Stomach (tissue), 9 donors: ENCODE results near the gene FES. TPM values are rescaled to one million over a fixed set of nuclear protein-coding genes. Genes with fewer than 3 reads are reported as not detected.
"Not testable (repeated sequence)": the region's sequence is repeated elsewhere in the genome, so short reads cannot be mapped to it uniquely, and the experiment has no call there.

Experiments
- DNase-seq, 2 donors: peaks; one replicate each; pipeline versions ENCODE4 v3.0.0 to v3.0.0-alpha.2; 2013 to 2019
- H3K27ac ChIP-seq, 5 donors: fragments of 200-600 bp in 4 of 5; sonication (generic) in 4 of 5; one replicate each; pipeline ENCODE4 v1.5.1; 2013 to 2019; ENCODE audit warnings: mild to moderate bottlenecking in 1 of 5, moderate library complexity in 1 of 5
- H3K27me3 ChIP-seq, 3 donors: fragments of 200-600 bp; sonication (generic); one replicate each; pipeline ENCODE4 v1.5.1; 2017 to 2019; ENCODE audit warnings: mixed run types in 1 of 3
- H3K36me3 ChIP-seq, 4 donors: fragments of 200-600 bp; sonication (generic); 1 replicate in 3 of 4; 2 replicates in 1 of 4; pipeline ENCODE4 v1.5.1; 2016 to 2019
- H3K4me1 ChIP-seq, 4 donors: fragments of 200-600 bp; sonication (generic); one replicate each; pipeline ENCODE4 v1.5.1; 2016 to 2019
- H3K4me3 ChIP-seq, 4 donors: fragments of 200-600 bp; sonication (generic) in 3 of 4; one replicate each; pipeline ENCODE4 v1.5.1; 2016 to 2019; ENCODE audit warnings: mild to moderate bottlenecking in 1 of 4
- H3K9me3 ChIP-seq, 4 donors: fragments of 200-600 bp; sonication (generic); one replicate each; pipeline ENCODE4 v1.5.1; 2016 to 2019
- EP300 ChIP-seq: sonication (generic); formaldehyde crosslinking; IDR thresholded peaks from one replicate; pipeline ENCODE4 v1.6.1; 2017; ENCODE audit warnings: antibody characterized with exemption
- POLR2A ChIP-seq, 4 donors: fragments of 450-650 bp; IDR thresholded peaks; one replicate each; pipeline ENCODE4 v1.6.1; 2016; ENCODE audit warnings: antibody characterized with exemption in 4 of 4, control low read depth in 2 of 4, mild to moderate bottlenecking in 1 of 4, moderate library complexity in 1 of 4
- POLR2AphosphoS5 ChIP-seq, 3 donors: sonication (generic); formaldehyde crosslinking; IDR thresholded peaks; one replicate each; pipeline ENCODE4 v1.6.1; 2016; ENCODE audit warnings: antibody characterized with exemption in 3 of 3
- WGBS, 5 donors: extraction: QIAGEN DNeasy Blood & Tissue Kit in 3 of 5; methylation state at CpG; one replicate each; pipeline versions ENCODE4 v1.1.5 to v1.1.7; 2013 to 2018; 5-methylcytosine and 5-hydroxymethylcytosine counted together
- intact Hi-C: fragments of 100-400 bp; cut with DNase I; formaldehyde crosslinking; loops from one replicate; pipeline ENCODE4 v1.15.1; 2023; ENCODE audit warnings: low total_unique reads
- polyA plus RNA-seq, 3 donors: library from polyadenylated mRNA; stranded (reverse); fragments of 200-250 nt; gene quantifications; one replicate each; pipeline ENCODE4 v1.2.3, GENCODE V29; 2013
- total RNA-seq, 5 donors: library from RNA; depleted of rRNA; stranded (reverse); fragments of >200 nt; gene quantifications; one replicate each; pipeline versions ENCODE4 v1.1.0 to v1.2.3, GENCODE V29; 2014 to 2016
- TF ChIP-seq, protein P1 (sequence below), 7 experiments: fragments of 450-650 bp in 4 of 7; fragments of 200-600 bp in 3 of 7; sonication (generic) in 3 of 7; IDR thresholded peaks; one replicate each; pipeline ENCODE4 v1.5.1; 2016 to 2019; ENCODE audit warnings: antibody characterized with exemption in 7 of 7, control low read depth in 2 of 7, mild to moderate bottlenecking in 1 of 7
- donor health status: healthy with polysubstance abuse.
- donor health status: Bipolar disorder and iron deficiency.
- donor health status: healthy.

Gene FES
- total and polyA plus RNA-seq, 8 donors, result 8.0 to 49.1 (median 19.2) TPM

DNA sequence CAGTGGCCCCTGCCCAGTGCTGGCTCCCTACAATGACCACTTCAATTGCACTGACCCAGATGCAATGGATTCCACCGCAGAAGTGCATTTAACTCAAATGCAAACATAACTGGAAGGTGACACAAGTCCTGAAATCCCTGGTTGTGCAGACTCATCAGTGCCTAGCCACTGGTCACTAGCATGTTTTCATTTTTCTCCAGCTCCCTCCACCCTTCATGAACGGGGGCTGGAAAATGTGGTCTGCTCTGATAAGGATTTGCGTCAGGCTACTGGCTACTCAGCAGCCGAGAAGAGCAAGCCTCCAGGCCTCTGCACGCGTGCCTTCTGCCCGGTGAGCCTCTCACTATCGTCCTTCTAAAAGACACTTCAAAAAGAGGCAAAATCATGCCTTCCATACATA is 43.4 kb upstream of the FES start:
- Histone ChIP-seq H3K4me1 (peaks cover 12 to 37% (median 22%) of the 10 kb centered on the region in 4 donors), H3K4me3 (no peak overlapping the region), H3K9me3 (no peaks in the 10 kb centered on the region), H3K27ac (no peak overlapping the region), H3K36me3 (no peaks in the 10 kb centered on the region), H3K27me3 (no peaks in the 10 kb centered on the region)
- no peak for TF ChIP-seq POLR2AphosphoS5 (IDR thresholded peaks at IDR 0.05)
- TF ChIP-seq EP300, result no peak
- no peak for TF ChIP-seq POLR2A (IDR thresholded peaks at IDR 0.05)
- intact Hi-C loops, result no loop called here
- WGBS, 5 donors, result 88 to 94% (median 90%) methylated on average over 8 of the region's 8 CpGs
- DNase-seq, result no peak

- H3K27ac ChIP-seq, result peak overlapping the region in 3 of 5 donors; percentile 33 to 66 (median 45)
- WGBS, 5 donors, result 72 to 89% (median 82%) methylated on average over 5 of the region's 5 CpGs
- intact Hi-C loops, result no loop called here
These were observed 39.6 kb upstream of the FES start for GRCh38 chr15:90844696-90845095.

GRCh38 chr15:90845201-90845949 is 38.9 kb upstream of the FES start:
- no peaks in the 10 kb centered on the region for H3K36me3 ChIP-seq
- 62 to 72% (median 68%) methylated on average over 6 to 9 of the region's 9 CpGs for WGBS, 5 donors
- intact Hi-C loops, result no loop called here
- H3K27ac ChIP-seq, result peak overlapping the region in 3 of 5 donors; percentile 33 to 66 (median 45)
- no peak for TF ChIP-seq EP300
- TF ChIP-seq, protein P1, sequence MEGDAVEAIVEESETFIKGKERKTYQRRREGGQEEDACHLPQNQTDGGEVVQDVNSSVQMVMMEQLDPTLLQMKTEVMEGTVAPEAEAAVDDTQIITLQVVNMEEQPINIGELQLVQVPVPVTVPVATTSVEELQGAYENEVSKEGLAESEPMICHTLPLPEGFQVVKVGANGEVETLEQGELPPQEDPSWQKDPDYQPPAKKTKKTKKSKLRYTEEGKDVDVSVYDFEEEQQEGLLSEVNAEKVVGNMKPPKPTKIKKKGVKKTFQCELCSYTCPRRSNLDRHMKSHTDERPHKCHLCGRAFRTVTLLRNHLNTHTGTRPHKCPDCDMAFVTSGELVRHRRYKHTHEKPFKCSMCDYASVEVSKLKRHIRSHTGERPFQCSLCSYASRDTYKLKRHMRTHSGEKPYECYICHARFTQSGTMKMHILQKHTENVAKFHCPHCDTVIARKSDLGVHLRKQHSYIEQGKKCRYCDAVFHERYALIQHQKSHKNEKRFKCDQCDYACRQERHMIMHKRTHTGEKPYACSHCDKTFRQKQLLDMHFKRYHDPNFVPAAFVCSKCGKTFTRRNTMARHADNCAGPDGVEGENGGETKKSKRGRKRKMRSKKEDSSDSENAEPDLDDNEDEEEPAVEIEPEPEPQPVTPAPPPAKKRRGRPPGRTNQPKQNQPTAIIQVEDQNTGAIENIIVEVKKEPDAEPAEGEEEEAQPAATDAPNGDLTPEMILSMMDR (IDR thresholded peaks at IDR 0.05), result no peak
- TF ChIP-seq POLR2A (IDR thresholded peaks at IDR 0.05), result no peak
- TF ChIP-seq POLR2AphosphoS5 (IDR thresholded peaks at IDR 0.05), result no peak
- no peaks in the 10 kb centered on the region for H3K9me3 ChIP-seq
- no peaks in the 10 kb centered on the region for H3K27me3 ChIP-seq
- no peak for DNase-seq
- H3K4me3 ChIP-seq, result no peak overlapping the region
- peaks cover 0 to 8% (median 1%) of the 10 kb centered on the region in 4 donors for H3K4me1 ChIP-seq

More at GRCh38 chr15:90844696-90845095, 39.6 kb upstream of the FES start:
- Histone ChIP-seq H3K36me3 (no peaks in the 10 kb centered on the region), H3K27me3 (no peaks in the 10 kb centered on the region), H3K4me1 (peaks cover 4 to 15% (median 8%) of the 10 kb centered on the region in 4 donors), H3K4me3 (no peak overlapping the region), H3K9me3 (no peaks in the 10 kb centered on the region)
- no peak for DNase-seq
- TF ChIP-seq, protein P1 (IDR thresholded peaks at IDR 0.05), result no peak
- TF ChIP-seq POLR2A (IDR thresholded peaks at IDR 0.05) (no peak), EP300 (no peak), POLR2AphosphoS5 (IDR thresholded peaks at IDR 0.05) (no peak)

DNA sequence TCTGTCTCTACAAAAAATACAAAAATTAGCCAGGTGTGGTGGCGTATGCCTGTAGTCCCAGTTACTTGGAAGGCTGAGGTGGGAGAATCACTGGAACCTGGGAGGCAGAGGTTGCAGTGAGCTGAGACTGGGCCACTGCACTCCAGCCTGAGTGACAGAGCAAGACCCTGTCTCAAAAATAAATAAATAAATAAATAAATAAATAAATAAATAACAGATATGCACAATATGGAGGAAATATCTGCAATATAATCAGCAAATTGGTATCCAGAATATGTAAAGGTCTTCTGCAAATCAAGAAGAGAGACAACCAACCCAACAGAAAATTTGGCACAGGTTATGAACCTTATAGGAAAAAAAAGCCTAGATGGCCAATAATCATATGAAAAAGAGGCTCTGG is 34.9 kb upstream of the FES start:
- H3K4me1 ChIP-seq, result peaks cover 0 to 11% (median 0%) of the 10 kb centered on the region in 4 donors
- DNase-seq, H3K36me3 ChIP-seq, intact Hi-C loops, H3K4me3 ChIP-seq, H3K9me3 ChIP-seq, H3K27ac ChIP-seq, H3K27me3 ChIP-seq: not testable (repeated sequence)
- 88 to 100% (median 97%) methylated on average over 1 of the region's 1 CpG for WGBS, 5 donors

DNA sequence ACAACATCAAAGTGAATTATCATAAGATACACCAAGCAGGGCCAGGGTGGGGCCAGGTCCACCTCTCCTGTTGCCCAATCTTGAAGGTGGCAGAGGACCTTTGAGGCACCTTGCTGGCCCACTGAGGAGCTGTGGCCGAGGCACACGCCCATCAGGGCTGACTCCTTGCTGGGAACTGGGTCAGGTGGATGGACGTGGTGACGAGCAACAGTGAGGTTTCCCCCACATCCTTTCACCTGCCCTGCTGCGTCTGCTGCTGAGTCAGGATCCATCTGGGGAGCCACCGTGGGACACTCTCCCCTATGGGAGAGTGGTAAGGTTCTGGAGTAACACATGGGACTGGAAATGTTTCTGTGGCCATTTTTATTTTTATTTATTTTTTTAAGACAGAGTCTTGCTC is 33.2 kb upstream of the FES start:
- Histone ChIP-seq H3K27me3 (no peaks in the 10 kb centered on the region), H3K36me3 (no peaks in the 10 kb centered on the region), H3K4me1 (peaks cover 0 to 6% (median 0%) of the 10 kb centered on the region in 4 donors), H3K9me3 (no peaks in the 10 kb centered on the region), H3K27ac (no peak overlapping the region), H3K4me3 (no peak overlapping the region)
- TF ChIP-seq, protein P1 (IDR thresholded peaks at IDR 0.05), result no peak
- TF ChIP-seq EP300, result no peak
- TF ChIP-seq POLR2A (IDR thresholded peaks at IDR 0.05), result no peak
- TF ChIP-seq POLR2AphosphoS5 (IDR thresholded peaks at IDR 0.05), result no peak
- intact Hi-C loops, result no loop called here
- 73 to 86% (median 86%) methylated on average over 6 of the region's 6 CpGs for WGBS, 5 donors
- DNase-seq, result no peak
